ENCODE data around the gene ERICH6.

- TF ChIP-seq POLR2AphosphoS5 (IDR thresholded peaks at IDR 0.05; ENCODE audit: low read depth, low read length), result no peak
- TF ChIP-seq POLR2A (IDR thresholded peaks at IDR 0.05; ENCODE audit: low read depth, low read length), result no peak
Measured at GRCh38 chr3:150697646-150698045, 6.1 kb downstream of the ERICH6 start.
